Measurements from ENCODE around the gene SDF2L1.

DNA sequence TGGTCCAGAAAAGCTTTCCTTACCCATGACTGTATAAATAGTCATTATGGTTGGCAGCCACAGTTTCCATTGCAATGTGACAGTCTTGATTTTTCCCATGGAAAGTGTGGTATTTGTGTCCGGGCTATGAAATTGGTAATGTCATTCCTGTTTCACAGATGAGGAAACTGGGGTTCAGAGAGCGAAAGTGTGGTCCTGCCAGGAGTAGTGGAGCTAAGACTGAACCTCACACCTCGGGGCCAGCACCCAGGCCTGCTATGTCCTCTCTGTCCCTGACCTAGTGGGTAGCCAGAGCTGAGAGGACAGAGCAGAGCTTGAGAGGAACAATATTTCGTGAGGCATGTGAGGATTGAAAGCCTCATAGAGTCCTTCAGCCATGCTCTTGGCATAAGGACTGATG, 11.1 kb upstream of the SDF2L1 start:
- TF ChIP-seq, protein P1, sequence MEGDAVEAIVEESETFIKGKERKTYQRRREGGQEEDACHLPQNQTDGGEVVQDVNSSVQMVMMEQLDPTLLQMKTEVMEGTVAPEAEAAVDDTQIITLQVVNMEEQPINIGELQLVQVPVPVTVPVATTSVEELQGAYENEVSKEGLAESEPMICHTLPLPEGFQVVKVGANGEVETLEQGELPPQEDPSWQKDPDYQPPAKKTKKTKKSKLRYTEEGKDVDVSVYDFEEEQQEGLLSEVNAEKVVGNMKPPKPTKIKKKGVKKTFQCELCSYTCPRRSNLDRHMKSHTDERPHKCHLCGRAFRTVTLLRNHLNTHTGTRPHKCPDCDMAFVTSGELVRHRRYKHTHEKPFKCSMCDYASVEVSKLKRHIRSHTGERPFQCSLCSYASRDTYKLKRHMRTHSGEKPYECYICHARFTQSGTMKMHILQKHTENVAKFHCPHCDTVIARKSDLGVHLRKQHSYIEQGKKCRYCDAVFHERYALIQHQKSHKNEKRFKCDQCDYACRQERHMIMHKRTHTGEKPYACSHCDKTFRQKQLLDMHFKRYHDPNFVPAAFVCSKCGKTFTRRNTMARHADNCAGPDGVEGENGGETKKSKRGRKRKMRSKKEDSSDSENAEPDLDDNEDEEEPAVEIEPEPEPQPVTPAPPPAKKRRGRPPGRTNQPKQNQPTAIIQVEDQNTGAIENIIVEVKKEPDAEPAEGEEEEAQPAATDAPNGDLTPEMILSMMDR (IDR thresholded peaks at IDR 0.05) = no peak
- TF ChIP-seq POLR2A (IDR thresholded peaks at IDR 0.05) = no peak

Measured in thyroid gland (tissue), 4 donors.